C4-2B (cell line): Measurements from ENCODE around the gene MOV10L1.
"Not testable (repeated sequence)": the region's sequence is repeated elsewhere in the genome, so short reads cannot be mapped to it uniquely, and the experiment has no call there.

Experiments
- H3K27ac ChIP-seq: fragments of 450-650 bp; 2 replicates; pipeline ENCODE4 v1.5.1; 2017
- ZFX ChIP-seq: fragments of 450-650 bp; IDR thresholded peaks from 2 replicates; pipeline ENCODE4 v1.6.1; 2017
- TF ChIP-seq, protein P1 (sequence below): fragments of 450-650 bp; conservative IDR thresholded peaks from 2 replicates; pipeline ENCODE4 v1.5.1; 2017; ENCODE audit warnings: mild to moderate bottlenecking

Gene MOV10L1

DNA sequence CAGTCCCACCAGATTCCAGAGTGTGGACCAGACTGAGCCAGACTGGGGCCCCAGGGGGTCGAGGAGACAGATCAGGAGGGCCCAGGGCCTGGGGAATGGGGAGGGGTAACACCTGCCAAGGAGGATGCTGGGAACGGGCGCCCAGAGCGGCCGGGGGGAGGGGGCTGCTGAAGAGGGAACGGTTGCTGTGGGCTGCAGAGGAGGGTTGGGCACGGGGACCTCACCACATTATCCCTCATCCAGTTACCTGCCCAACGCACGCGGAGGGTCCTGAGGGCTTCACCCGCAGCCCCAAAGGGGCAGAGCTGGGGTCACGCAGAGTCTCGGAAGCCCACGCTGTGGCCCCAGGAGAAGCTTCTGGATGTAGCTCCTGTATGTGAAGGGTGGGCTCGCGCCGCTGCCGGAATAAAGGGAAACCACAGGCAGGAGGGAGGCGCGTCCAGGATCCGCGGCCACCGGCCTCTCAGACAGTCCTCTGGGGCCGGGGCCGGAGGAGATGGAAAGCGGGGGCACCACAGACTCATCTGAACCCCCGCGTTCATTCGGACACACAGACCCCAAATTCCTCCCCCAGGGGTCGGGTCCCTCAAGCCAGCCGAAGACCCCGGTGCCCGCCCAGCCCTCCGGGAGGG lies 110.1 kb downstream of the MOV10L1 start:
- peak overlapping the region; percentile 89 for H3K27ac ChIP-seq
- no peak for TF ChIP-seq ZFX
- TF ChIP-seq, protein P1, sequence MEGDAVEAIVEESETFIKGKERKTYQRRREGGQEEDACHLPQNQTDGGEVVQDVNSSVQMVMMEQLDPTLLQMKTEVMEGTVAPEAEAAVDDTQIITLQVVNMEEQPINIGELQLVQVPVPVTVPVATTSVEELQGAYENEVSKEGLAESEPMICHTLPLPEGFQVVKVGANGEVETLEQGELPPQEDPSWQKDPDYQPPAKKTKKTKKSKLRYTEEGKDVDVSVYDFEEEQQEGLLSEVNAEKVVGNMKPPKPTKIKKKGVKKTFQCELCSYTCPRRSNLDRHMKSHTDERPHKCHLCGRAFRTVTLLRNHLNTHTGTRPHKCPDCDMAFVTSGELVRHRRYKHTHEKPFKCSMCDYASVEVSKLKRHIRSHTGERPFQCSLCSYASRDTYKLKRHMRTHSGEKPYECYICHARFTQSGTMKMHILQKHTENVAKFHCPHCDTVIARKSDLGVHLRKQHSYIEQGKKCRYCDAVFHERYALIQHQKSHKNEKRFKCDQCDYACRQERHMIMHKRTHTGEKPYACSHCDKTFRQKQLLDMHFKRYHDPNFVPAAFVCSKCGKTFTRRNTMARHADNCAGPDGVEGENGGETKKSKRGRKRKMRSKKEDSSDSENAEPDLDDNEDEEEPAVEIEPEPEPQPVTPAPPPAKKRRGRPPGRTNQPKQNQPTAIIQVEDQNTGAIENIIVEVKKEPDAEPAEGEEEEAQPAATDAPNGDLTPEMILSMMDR: no peak

DNA sequence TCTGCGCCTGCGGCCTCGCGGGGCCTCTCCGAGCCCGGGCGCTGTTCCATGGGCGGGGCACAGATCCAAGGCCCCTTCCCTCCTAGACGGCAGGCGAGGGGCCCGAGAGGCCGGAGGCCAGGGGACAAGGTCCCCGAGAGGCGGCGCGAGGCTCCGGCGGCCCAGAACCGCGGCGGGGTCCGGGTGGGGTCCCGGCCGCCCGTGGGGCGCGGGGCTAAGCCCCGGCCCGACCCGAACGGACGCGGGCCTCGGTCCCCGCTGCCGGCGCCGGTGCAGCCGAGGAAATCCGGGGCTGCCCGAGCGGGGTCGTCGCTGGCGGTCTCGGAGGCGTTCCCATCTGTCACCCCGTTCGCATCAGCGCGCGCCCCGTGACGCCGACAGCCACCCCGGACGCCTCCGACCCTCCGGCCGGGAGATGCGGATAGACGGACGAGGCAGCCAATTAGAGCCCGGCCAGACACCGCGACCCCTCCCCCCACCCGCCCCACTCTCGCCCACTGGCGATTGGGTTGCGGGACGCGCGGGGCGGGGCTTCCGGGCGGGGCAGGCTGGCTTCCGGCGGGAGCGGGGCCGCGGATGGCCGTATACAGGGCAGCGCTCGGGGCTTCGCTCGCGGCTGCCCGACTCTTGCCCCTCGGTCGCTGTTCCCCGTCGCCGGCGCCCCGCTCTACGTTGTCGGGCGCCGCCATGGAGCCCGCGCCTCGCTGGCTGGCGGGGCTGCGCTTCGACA lies 110.8 kb downstream of the MOV10L1 start, which contains the start of gene SELENOO:
SELENOO (plus strand) TSS at position 551 of the 730 bp plus-strand sequence; CDS start at position 577, 26 bp downstream.
- H3K27ac ChIP-seq: peak within 1 kb of the TSS; percentile 89
- no peak for TF ChIP-seq ZFX
- TF ChIP-seq, protein P1: no peak

DNA sequence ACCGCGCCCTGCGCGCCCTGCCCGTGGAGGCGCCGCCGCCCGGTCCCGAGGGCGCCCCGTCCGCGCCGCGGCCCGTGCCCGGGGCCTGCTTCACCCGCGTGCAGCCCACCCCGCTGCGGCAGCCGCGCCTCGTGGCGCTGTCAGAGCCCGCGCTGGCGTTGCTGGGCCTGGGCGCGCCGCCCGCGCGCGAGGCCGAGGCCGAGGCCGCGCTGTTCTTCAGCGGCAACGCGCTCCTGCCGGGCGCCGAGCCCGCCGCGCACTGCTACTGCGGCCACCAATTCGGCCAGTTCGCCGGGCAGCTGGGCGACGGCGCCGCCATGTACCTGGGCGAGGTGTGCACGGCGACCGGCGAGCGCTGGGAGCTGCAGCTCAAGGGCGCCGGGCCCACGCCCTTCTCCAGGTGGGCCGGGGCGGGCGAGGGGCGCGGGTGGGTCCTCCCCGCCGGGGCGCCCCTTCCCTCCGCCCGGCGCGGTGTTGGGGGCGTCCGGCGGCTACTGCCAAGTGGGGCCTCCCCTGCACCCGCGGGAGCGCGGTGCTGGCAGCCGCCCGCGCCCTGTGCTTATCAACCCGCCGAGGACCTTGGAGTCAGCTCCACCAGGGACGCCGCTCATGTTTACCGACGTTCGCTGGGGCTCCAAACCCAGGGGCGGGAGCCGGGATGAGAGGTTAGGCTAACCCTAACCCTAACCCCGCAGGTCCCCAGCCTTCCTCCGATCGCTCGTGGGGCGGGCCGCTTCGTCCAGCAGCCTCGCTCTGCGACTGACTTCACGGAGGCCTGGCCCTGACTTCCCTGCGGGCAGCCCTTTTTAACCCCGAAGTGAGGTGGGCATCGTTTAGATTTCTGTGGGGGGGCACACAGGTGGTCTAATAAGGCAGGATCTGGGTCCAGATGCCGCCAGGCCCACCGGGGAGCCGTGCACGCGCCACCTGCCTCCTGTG lies 111.7 kb downstream of the MOV10L1 start:
- TF ChIP-seq ZFX: peak; percentile 97
- TF ChIP-seq, protein P1: no peak; the same call in 1 of the 2 replicates
- H3K27ac ChIP-seq: peak overlapping the region; percentile 89

DNA sequence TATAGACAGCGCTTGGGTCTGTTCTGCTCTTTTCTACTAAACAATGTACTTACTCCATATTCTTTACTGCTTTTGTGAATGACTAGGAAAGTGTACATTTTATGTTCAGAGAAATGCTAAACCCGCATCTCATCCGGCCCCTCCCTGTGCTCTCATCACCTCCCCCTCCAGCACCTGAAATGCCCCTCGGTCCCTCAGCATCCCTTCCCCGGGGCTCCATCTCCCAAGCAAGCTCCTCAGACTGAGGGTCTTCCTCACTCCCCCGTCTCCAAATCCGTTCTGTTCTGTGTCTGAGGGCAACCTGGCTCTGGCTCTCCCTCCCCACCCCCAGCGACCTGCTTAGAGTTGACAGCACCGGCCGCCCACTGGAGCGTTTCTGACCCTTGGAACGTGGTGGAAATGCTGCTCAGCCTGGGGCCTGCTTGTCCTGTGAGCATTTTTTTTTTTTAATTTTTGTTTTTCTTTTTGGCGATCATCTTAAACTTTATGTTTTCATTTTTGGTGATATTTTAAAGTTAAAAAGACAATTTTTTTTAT lies 112.4 kb downstream of the MOV10L1 start:
- TF ChIP-seq, protein P1: no peak
- TF ChIP-seq ZFX: no peak
- peak overlapping the region; percentile 89 for H3K27ac ChIP-seq

DNA sequence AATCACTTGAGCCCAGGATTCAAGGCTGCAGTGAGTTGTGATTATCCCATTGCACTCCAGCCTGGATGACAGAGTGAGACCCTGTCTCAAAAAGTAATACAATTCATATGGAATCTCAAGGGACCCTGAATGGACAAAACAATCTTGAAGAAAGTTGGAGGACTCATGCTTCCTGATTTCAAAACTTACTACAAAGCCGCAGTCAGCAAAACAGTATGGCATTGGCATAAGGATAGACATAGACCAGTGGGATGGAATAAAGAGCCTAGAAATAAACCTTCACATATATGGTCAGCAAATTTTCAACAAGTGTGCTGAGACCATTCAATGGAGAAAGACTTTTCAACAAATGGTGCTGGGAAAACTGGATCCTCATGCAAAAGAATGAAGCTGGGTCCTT lies 113.5 kb downstream of the MOV10L1 start:
- TF ChIP-seq, protein P1: no peak
- no peak for TF ChIP-seq ZFX
- no peak overlapping the region for H3K27ac ChIP-seq

DNA sequence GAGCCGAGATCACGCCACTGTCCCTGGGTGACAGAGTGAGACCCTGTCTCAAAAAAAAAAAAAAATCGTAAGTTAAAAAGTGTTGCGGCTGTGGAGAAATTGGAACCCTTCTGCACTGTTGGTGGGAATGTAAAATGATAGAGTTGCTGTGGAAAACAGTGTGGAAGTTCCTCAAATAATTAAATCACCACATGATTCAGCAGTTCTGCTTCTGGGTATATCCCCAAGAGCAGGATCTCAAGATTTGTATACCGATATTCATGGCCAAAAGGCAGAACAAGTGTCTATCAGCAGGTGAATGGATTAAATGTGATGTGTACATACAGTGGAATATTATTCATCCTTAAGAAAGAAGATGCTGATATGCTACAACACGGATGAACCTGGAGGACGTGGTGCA lies 114.8 kb downstream of the MOV10L1 start:
- TF ChIP-seq, protein P1: no peak
- no peak for TF ChIP-seq ZFX
- no peak overlapping the region for H3K27ac ChIP-seq

DNA sequence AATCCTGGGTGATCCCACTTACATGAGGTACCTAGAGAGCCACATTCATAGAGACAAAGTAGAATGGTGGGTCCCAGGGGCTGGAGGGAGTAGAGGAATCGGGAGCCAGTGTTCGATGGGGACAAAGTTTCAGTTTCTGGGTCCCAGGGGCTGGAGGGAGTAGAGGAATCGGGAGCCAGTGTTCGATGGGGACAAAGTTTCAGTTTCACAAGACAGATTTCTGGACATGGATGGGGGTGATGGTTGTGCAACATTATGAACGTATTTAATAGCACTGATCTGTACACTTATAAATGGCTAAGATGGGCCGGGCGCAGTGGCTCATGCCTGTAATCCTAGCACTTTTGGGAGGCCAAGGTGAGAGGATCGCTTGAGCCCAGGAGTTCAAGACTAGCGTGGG lies 115.2 kb downstream of the MOV10L1 start:
- H3K27ac ChIP-seq: not testable (repeated sequence)
